Peyer's patch (tissue), 4 donors: Measurements from ENCODE around the gene GNB1L. TPM values are rescaled to one million over a fixed set of nuclear protein-coding genes. Genes with fewer than 3 reads are reported as not detected.

Source experiments
- DNase-seq, 3 donors: peaks; one replicate each; pipeline ENCODE4 v3.0.0-alpha.2; 2017 to 2019
- H3K27ac ChIP-seq, 4 donors: fragments of 200-600 bp; sonication (generic); one replicate each; pipeline ENCODE4 v1.5.1; 2016 to 2019
- H3K27me3 ChIP-seq, 2 donors: fragments of 200-600 bp; sonication (generic); one replicate each; pipeline ENCODE4 v1.5.1; 2019
- H3K36me3 ChIP-seq, 3 donors: fragments of 200-600 bp; sonication (generic); one replicate each; pipeline ENCODE4 v1.5.1; 2016 to 2019
- H3K4me1 ChIP-seq, 4 donors: fragments of 200-600 bp; sonication (generic); one replicate each; pipeline ENCODE4 v1.5.1; 2016 to 2019
- H3K4me3 ChIP-seq, 4 donors: fragments of 200-600 bp; sonication (generic); 1 replicate in 3 of 4; 2 replicates in 1 of 4; pipeline ENCODE4 v1.5.1; 2016 to 2019; ENCODE audit warnings: mild to moderate bottlenecking in 1 of 4
- H3K9me3 ChIP-seq, 4 donors: fragments of 200-600 bp; sonication (generic); one replicate each; pipeline ENCODE4 v1.5.1; 2016 to 2019; ENCODE audit warnings: mild to moderate bottlenecking in 1 of 4
- POLR2A ChIP-seq, 2 donors: fragments of 450-650 bp; IDR thresholded peaks; one replicate each; pipeline ENCODE4 v1.5.1; 2017; ENCODE audit warnings: antibody characterized with exemption in 2 of 2, mild to moderate bottlenecking in 2 of 2, moderate library complexity in 2 of 2
- total RNA-seq, 4 donors: library from RNA; depleted of rRNA; stranded (reverse); fragments of >200 nt; gene quantifications; one replicate each; pipeline ENCODE4 v1.1.0, GENCODE V29; 2016
- TF ChIP-seq, protein P1 (sequence below), 6 experiments: fragments of 450-650 bp in 4 of 6; fragments of 200-600 bp in 2 of 6; sonication (generic) in 1 of 6; IDR thresholded peaks; one replicate each; pipeline ENCODE4 v1.5.1; 2017 to 2019; ENCODE audit warnings: antibody characterized with exemption in 6 of 6, mild to moderate bottlenecking in 3 of 6, moderate library complexity in 1 of 6

Gene GNB1L
- total RNA-seq, 4 donors from 2014 or later = 3.1 to 6.6 (median 4.9) TPM

GRCh38 chr22:19802001-19802893, 52.4 kb downstream of the GNB1L start:
- TF ChIP-seq, protein P1, sequence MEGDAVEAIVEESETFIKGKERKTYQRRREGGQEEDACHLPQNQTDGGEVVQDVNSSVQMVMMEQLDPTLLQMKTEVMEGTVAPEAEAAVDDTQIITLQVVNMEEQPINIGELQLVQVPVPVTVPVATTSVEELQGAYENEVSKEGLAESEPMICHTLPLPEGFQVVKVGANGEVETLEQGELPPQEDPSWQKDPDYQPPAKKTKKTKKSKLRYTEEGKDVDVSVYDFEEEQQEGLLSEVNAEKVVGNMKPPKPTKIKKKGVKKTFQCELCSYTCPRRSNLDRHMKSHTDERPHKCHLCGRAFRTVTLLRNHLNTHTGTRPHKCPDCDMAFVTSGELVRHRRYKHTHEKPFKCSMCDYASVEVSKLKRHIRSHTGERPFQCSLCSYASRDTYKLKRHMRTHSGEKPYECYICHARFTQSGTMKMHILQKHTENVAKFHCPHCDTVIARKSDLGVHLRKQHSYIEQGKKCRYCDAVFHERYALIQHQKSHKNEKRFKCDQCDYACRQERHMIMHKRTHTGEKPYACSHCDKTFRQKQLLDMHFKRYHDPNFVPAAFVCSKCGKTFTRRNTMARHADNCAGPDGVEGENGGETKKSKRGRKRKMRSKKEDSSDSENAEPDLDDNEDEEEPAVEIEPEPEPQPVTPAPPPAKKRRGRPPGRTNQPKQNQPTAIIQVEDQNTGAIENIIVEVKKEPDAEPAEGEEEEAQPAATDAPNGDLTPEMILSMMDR (IDR thresholded peaks at IDR 0.05) = no peak
- no peak for TF ChIP-seq POLR2A (IDR thresholded peaks at IDR 0.05)
- Histone ChIP-seq H3K27me3 (no peaks in the 10 kb centered on the region), H3K9me3 (no peaks in the 10 kb centered on the region), H3K36me3 (no peaks in the 10 kb centered on the region), H3K27ac (no peak overlapping the region), H3K4me3 (no peak overlapping the region), H3K4me1 (peaks cover 0 to 13% (median 0%) of the 10 kb centered on the region in 4 donors)
- no peak for DNase-seq

DNA sequence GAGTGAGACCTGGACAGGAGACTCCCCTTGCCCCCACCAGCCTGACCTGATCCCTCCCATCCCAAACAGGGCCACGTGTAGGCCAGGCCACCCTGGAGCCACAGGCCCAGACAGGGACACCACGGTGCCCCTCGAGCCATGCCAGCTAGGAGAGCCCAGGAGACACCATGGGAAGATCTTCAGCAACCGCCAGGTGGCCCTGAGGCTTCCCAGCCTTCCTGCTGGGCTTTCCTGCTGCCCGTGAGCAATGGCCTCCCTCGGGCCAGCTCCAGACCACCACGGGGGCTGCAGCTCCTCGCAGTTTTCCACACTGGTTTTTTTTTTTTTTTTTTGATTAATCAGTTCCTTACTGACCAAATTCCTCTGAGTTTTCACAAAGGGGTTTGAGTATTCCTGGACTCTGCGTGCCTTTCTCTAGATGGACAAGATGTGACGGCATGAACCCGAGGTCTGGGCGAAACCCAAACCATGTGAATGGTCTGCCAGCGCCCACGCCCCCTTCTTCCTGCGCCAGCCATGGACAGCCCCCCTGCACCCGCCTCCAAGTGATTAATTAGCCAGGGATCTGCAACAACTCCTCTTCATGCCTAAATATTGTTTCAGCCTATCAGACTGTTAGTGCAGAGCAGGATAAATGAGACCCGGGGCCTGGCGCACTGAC, 53.2 kb downstream of the GNB1L start:
- H3K27ac ChIP-seq = no peak overlapping the region
- H3K4me3 ChIP-seq = no peak overlapping the region
- TF ChIP-seq, protein P1 (IDR thresholded peaks at IDR 0.05) = no peak
- TF ChIP-seq POLR2A (IDR thresholded peaks at IDR 0.05) = no peak

GRCh38 chr22:19800761-19801244, 53.9 kb downstream of the GNB1L start:
- Histone ChIP-seq H3K4me1 (no peaks in the 10 kb centered on the region), H3K27ac (no peak overlapping the region), H3K9me3 (no peaks in the 10 kb centered on the region), H3K4me3 (no peak overlapping the region), H3K36me3 (no peaks in the 10 kb centered on the region), H3K27me3 (no peaks in the 10 kb centered on the region)
- TF ChIP-seq, protein P1 (IDR thresholded peaks at IDR 0.05) = no peak
- TF ChIP-seq POLR2A (IDR thresholded peaks at IDR 0.05) = no peak
- DNase-seq = no peak

More for the DNA sequence above, 53.2 kb downstream of the GNB1L start:
- no peaks in the 10 kb centered on the region for H3K36me3 ChIP-seq
- no peak for DNase-seq
- H3K4me1 ChIP-seq = peaks cover 0 to 5% (median 0%) of the 10 kb centered on the region in 4 donors
- H3K9me3 ChIP-seq = no peaks in the 10 kb centered on the region
- no peaks in the 10 kb centered on the region for H3K27me3 ChIP-seq

DNA sequence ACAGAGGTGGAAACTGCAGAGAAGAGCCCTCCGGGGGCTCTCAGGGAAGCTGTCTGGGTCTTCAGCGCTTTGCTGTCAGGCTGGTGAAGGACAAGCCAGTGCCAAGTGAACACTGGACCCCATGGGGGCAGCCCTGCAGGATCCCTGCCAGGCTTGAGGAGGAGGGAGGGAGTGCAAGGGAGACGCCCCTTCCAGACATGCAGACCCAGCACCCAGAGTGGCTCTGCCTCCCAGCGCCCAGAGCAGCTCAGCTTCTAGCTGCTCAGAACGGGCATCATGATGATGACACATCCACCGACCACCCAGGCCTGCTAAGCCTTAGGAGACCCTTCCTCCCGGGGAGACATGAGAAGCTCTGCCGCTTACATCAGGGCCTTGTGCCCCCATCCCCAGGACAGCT, 54.4 kb downstream of the GNB1L start:
- H3K27ac ChIP-seq = no peak overlapping the region

More for the DNA sequence above, 54.4 kb downstream of the GNB1L start:
- DNase-seq = no peak
- no peak for TF ChIP-seq POLR2A (IDR thresholded peaks at IDR 0.05)
- TF ChIP-seq, protein P1 (IDR thresholded peaks at IDR 0.05) = no peak
- no peak overlapping the region for H3K4me3 ChIP-seq
- no peaks in the 10 kb centered on the region for H3K9me3 ChIP-seq
- no peaks in the 10 kb centered on the region for H3K36me3 ChIP-seq
- no peaks in the 10 kb centered on the region for H3K27me3 ChIP-seq
- H3K4me1 ChIP-seq = no peaks in the 10 kb centered on the region
